OCI-LY7 (cell line): ENCODE measurements around the gene CCT6A. TPM values are rescaled to one million over a fixed set of nuclear protein-coding genes. Genes with fewer than 3 reads are reported as not detected.
A peak's percentile ranks its signal among the peaks of the same experiment; 100 is the strongest.
"Not testable (repeated sequence)": the region's sequence is repeated elsewhere in the genome, so short reads cannot be mapped to it uniquely, and the experiment has no call there.

Experiments used
- BruUV-seq: library from RNA; stranded (reverse); fragments of 400-500 nt; replicated peaks from 2 replicates; lab custom pipeline; 2021; lab: Mats Ljungman, UMichigan
- CTCF ChIA-PET: fragments of 300-600 bp; sonication (Branson Sonifier 250); formaldehyde crosslinking; loops from one replicate; lab custom pipeline; 2022; ENCODE audit warnings: antibody characterized with exemption; ENCODE audit not compliant: unreplicated experiment; lab: Charles Lee
- POLR2A ChIA-PET: fragments of 300-600 bp; sonication (Branson Sonifier 250); formaldehyde crosslinking; loops from one replicate; lab custom pipeline; 2022; ENCODE audit warnings: antibody characterized with exemption; lab: Charles Lee
- DNase-seq: peaks from one replicate; pipeline ENCODE4 v3.0.0-alpha.2; 2015; ENCODE audit warnings: low spot score
- H2AFZ ChIP-seq: fragments of 200-600 bp; sonication (generic), shearing (Covaris generic); 2 replicates; pipeline ENCODE4 v1.6.1; 2014; ENCODE audit warnings: mild to moderate bottlenecking, antibody characterized with exemption, low read length, moderate library complexity
- H3K27ac ChIP-seq: fragments of 200-600 bp; sonication (generic); 2 replicates; pipeline ENCODE4 v1.5.1; 2014; ENCODE audit warnings: mixed run types, low read depth, mild to moderate bottlenecking, moderate library complexity, low read length, inconsistent platforms; ENCODE audit not compliant: poor library complexity, severe bottlenecking
- H3K36me3 ChIP-seq: fragments of 200-600 bp; sonication (generic); 2 replicates; pipeline ENCODE4 v1.6.1; 2014; ENCODE audit warnings: mild to moderate bottlenecking, antibody characterized with exemption, low read length, moderate library complexity, mixed read lengths; ENCODE audit not compliant: insufficient read depth
- H3K4me1 ChIP-seq: fragments of 200-600 bp; sonication (generic); 2 replicates; pipeline ENCODE4 v1.5.1; 2014; ENCODE audit warnings: mild to moderate bottlenecking, low read length; ENCODE audit not compliant: insufficient read depth, poor library complexity, severe bottlenecking
- H3K4me2 ChIP-seq: fragments of 200-600 bp; sonication (generic); 2 replicates; pipeline ENCODE4 v1.6.1; 2014; ENCODE audit warnings: mild to moderate bottlenecking, low read length
- H3K4me3 ChIP-seq: fragments of 200-600 bp; sonication (generic); 2 replicates; pipeline ENCODE4 v1.5.1; 2014; ENCODE audit warnings: mild to moderate bottlenecking, low read depth, low read length; ENCODE audit not compliant: poor library complexity, severe bottlenecking
- H3K79me2 ChIP-seq: fragments of 200-600 bp; sonication (generic); 2 replicates; pipeline ENCODE4 v1.6.1; 2016; ENCODE audit warnings: low read depth, mild to moderate bottlenecking, low read length, moderate library complexity, mixed read lengths; ENCODE audit not compliant: insufficient read depth
- H3K9me2 ChIP-seq: fragments of 200-600 bp; sonication (generic); 2 replicates; pipeline ENCODE4 v1.6.1; 2016; ENCODE audit warnings: mild to moderate bottlenecking, low read length, mixed read lengths; ENCODE audit not compliant: insufficient read depth
- H3K9me3 ChIP-seq: fragments of 200-600 bp; sonication (generic); 2 replicates; pipeline ENCODE4 v1.6.1; 2014; ENCODE audit warnings: mild to moderate bottlenecking, mixed run types, low read length, mixed read lengths
- H4K20me1 ChIP-seq: fragments of 200-600 bp; sonication (generic); 2 replicates; pipeline ENCODE4 v1.6.1; 2014; ENCODE audit warnings: mild to moderate bottlenecking, antibody characterized with exemption, low read length, moderate library complexity, mixed read lengths; ENCODE audit not compliant: insufficient read depth
- EZH2phosphoT487 ChIP-seq: fragments of 200-600 bp; sonication (generic); IDR thresholded peaks from 2 replicates; pipeline ENCODE4 v1.6.1; 2018; ENCODE audit warnings: low read depth, borderline replicate concordance, mild to moderate bottlenecking, mixed run types, antibody characterized with exemption, low read length, moderate library complexity, mixed read lengths
- intact Hi-C: fragments of 100-400 bp; cut with micrococcal nuclease; formaldehyde crosslinking; loops from one replicate; pipeline ENCODE4 v1.10.0; 2022; ENCODE audit not compliant: unreplicated experiment
- small RNA-seq: library from RNA; depleted of rRNA; stranded (forward); fragments of <200 nt; gene quantifications from one replicate; pipeline ENCODE3, GENCODE V24; 2014
- total RNA-seq, 2 experiments: library from RNA; depleted of rRNA in 1 of 2; stranded (reverse); fragments of >200 nt in 1 of 2; shearing (Covaris generic) in 1 of 2; gene quantifications; 2 replicates each; pipeline ENCODE4 v1.2.3, GENCODE V29; 2014 to 2022
- TF ChIP-seq, protein P1 (sequence below): fragments of 200-600 bp; sonication (generic); conservative IDR thresholded peaks from 2 replicates; pipeline ENCODE4 v1.5.1; 2014; ENCODE audit warnings: mild to moderate bottlenecking, antibody characterized with exemption, low read length, moderate library complexity, mixed read lengths

CCT6A gene
- total RNA-seq, 2 experiments from 2014 or later = 151 to 219 TPM

DNA sequence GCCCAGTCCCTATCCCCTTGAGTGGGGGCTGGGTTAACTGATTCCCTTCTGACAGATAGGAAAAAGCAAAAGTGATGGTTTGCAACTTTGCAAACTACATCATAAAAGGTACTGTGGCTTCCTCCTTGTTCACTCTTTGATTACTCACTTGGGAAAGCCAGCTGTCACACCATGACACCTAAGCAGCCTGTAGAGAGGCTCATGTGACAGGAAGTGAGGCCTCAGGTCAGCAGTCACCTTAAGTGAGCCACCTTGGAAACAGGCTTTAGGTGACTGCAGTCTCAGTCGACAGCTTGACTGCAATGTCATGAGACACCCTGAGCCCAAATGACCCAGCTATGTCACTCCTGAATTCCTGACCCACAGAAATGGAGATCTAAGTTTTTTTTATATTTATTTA, 59.0 kb downstream of the CCT6A start:
- POLR2A ChIA-PET = no interaction called here
- no TSS peak for BruUV-seq
- Histone ChIP-seq H3K27ac (no peak overlapping the region), H3K36me3 (no peaks in the 10 kb centered on the region), H2AFZ (peak overlapping the region; percentile 79; the same call in 1 of the 2 replicates), H3K9me2 (no peaks in the 10 kb centered on the region; the same call in 1 of the 2 replicates), H4K20me1 (no peaks in the 10 kb centered on the region), H3K4me2 (peak overlapping the region; percentile 32), H3K79me2 (peaks cover 7% of the 10 kb centered on the region), H3K4me1 (peaks cover 15% of the 10 kb centered on the region), H3K4me3 (no peak overlapping the region), H3K9me3 (0 out of 2 replicates have a peak, but pooled peaks cover 5% of the 10 kb centered on the region)
- CTCF ChIA-PET = no interaction called here
- intact Hi-C loops = loop anchor here (5.0 kb wide), 1 partner anchor 743 kb away; the partner anchor contains the start of gene LANCL2
- no peak for TF ChIP-seq EZH2phosphoT487
- TF ChIP-seq, protein P1, sequence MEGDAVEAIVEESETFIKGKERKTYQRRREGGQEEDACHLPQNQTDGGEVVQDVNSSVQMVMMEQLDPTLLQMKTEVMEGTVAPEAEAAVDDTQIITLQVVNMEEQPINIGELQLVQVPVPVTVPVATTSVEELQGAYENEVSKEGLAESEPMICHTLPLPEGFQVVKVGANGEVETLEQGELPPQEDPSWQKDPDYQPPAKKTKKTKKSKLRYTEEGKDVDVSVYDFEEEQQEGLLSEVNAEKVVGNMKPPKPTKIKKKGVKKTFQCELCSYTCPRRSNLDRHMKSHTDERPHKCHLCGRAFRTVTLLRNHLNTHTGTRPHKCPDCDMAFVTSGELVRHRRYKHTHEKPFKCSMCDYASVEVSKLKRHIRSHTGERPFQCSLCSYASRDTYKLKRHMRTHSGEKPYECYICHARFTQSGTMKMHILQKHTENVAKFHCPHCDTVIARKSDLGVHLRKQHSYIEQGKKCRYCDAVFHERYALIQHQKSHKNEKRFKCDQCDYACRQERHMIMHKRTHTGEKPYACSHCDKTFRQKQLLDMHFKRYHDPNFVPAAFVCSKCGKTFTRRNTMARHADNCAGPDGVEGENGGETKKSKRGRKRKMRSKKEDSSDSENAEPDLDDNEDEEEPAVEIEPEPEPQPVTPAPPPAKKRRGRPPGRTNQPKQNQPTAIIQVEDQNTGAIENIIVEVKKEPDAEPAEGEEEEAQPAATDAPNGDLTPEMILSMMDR = no peak
- peak; percentile 55 for DNase-seq

- H3K9me3 ChIP-seq, H3K4me1 ChIP-seq, CTCF ChIA-PET, H3K27ac ChIP-seq, DNase-seq, H3K4me3 ChIP-seq, H3K4me2 ChIP-seq, H3K9me2 ChIP-seq, H4K20me1 ChIP-seq, H3K36me3 ChIP-seq, BruUV-seq, H3K79me2 ChIP-seq, H2AFZ ChIP-seq: not testable (repeated sequence)
- intact Hi-C loops = loop anchor here (5.0 kb wide), 1 partner anchor 745 kb away; the partner anchor contains the start of gene LANCL2
- POLR2A ChIA-PET = interaction anchor here (0.7 to 1.2 kb wide), 2 partner anchors 10 to 129 kb away, joined by 6 to 14 read pairs; no protein-coding TSS in a partner anchor
Measured at GRCh38 chr7:56112244-56112643, 60.7 kb downstream of the CCT6A start.

Small RNA genes within 50 kb of the gene (small RNA-seq; reads per million reads assigned to genes)
- 0.36 reads per million for gene SNORA15
- 0.31 reads per million for gene SNORA22B

Other genes starting within 250 kb of the CCT6A start
- not detected in 2 replicates for gene SEPTIN14, start 189.0 kb upstream of the CCT6A start, total RNA-seq (2014; rRNA removed; shearing (Covaris generic))
- not detected in 2 replicates for gene SEPTIN14, start 189.0 kb upstream of the CCT6A start, total RNA-seq (2022)
- 2.1 and 3.3 TPM in 2 replicates for gene ZNF713, start 164.3 kb upstream of the CCT6A start, total RNA-seq (2014; rRNA removed; shearing (Covaris generic))
- 1.8 and 2.3 TPM in 2 replicates for gene ZNF713, start 164.3 kb upstream of the CCT6A start, total RNA-seq (2022)
- gene MRPS17, start 99.9 kb upstream of the CCT6A start, total RNA-seq (2014; rRNA removed; shearing (Covaris generic)) = 24.9 and 27.8 TPM in 2 replicates
- gene MRPS17, start 99.9 kb upstream of the CCT6A start, total RNA-seq (2022) = 18.0 and 23.2 TPM in 2 replicates
- gene NIPSNAP2, start 87.2 kb upstream of the CCT6A start, total RNA-seq (2014; rRNA removed; shearing (Covaris generic)) = 28.9 and 35.9 TPM in 2 replicates
- 49.9 and 53.1 TPM in 2 replicates for gene NIPSNAP2, start 87.2 kb upstream of the CCT6A start, total RNA-seq (2022)
- 62.9 and 64.7 TPM in 2 replicates for gene PSPH, start 321 bp upstream of the CCT6A start, total RNA-seq (2014; rRNA removed; shearing (Covaris generic))
- gene PSPH, start 321 bp upstream of the CCT6A start, total RNA-seq (2022) = 45.1 and 55.3 TPM in 2 replicates
- gene SUMF2, start 12.5 kb downstream of the CCT6A start, total RNA-seq (2014; rRNA removed; shearing (Covaris generic)) = 46.4 and 60.8 TPM in 2 replicates
- gene SUMF2, start 12.5 kb downstream of the CCT6A start, total RNA-seq (2022) = 107 and 110 TPM in 2 replicates
- 1.8 and 5.6 TPM in 2 replicates for gene PHKG1, start 41.2 kb downstream of the CCT6A start, total RNA-seq (2014; rRNA removed; shearing (Covaris generic))
- 2.2 and 3.3 TPM in 2 replicates for gene PHKG1, start 41.2 kb downstream of the CCT6A start, total RNA-seq (2022)
- gene CHCHD2, start 54.7 kb downstream of the CCT6A start, total RNA-seq (2014; rRNA removed; shearing (Covaris generic)) = 381 and 517 TPM in 2 replicates
- 478 and 522 TPM in 2 replicates for gene CHCHD2, start 54.7 kb downstream of the CCT6A start, total RNA-seq (2022)
- not detected in 2 replicates for gene NUPR2, start 64.7 kb downstream of the CCT6A start, total RNA-seq (2014; rRNA removed; shearing (Covaris generic))
- not detected in 2 replicates for gene NUPR2, start 64.7 kb downstream of the CCT6A start, total RNA-seq (2022)